Central memory CD4-positive, alpha-beta T cell (primary cell): ENCODE measurements around the gene DHRS1.

Experiments
- DNase-seq: peaks from one replicate; pipeline ENCODE4 v3.0.0; 2022

DHRS1 gene

DNA sequence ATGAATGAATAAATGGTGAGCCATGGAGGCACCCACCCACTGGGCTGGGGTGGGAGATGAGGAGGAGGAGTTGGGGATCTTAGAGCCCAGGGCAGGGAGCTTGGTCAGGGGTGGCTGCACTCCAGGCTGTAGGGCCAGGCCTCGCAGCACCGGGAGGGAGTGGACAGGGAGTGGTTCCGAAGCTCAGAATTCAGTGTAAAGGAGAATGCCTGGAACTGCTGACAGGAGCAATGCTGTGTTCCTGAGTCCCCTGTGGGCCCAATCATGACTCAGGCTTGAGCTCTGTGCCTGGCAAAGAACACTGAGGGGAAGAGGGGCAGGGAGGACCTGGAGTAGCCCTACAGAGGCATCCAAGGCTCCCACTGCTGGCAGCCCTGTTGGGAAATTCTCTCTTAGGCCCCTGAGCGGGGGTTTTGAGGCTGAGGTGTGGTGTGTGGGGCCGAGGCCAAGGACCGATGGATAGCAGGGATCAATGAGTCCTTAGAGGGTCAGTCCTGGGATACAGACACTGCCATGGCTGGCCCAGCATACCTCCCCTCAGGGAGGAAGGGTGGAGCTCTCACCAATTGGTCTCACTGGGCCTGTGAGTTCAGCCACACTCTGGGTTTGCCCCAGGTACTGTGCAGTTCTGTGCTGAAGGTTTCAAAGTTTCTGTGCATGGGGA, 18.7 kb downstream of the DHRS1 start:
- DNase-seq: no peak

DNA sequence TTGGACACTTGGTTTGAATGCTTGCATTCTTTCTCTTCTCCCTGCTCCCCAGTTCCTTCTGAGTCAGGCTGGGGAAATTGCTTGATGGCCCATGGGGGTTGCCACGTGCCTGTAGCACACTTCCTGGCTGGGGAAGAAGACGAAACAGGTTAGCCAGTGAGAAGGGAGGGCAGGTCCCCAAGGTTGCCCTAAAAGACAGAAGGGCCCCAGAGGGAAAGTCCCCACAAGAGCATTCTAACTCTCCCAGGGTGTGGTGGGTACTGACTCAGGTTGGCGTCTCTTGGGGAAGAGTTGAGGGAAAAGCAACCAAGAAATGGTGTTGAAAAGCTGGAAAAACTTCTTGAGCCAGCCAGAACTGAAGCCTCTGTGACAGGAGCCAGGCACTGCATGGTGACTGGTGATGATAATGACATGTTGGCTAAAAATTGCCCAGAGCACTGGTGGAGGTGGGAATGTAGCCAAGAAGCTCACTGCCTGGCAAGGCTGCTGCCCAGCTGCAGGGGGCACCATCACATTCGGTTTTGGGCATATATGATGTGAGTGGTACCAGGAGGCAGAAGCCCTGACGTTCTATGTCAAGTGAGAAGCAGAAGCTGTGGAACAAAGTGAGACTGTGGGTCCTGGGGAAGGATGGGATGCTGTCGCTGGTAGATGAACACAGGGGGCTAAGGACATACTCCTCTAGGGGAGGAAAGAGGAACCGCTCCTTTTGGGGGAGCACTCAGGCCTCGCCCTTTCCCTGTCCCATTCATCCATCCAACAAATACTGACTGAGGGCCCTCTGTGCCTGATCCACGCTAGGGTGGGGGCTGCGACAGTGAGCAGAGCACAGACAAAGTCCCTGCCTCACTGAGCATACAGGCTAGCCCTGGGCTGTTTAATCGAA, 20.0 kb downstream of the DHRS1 start:
- peak; percentile 63 for DNase-seq

DNA sequence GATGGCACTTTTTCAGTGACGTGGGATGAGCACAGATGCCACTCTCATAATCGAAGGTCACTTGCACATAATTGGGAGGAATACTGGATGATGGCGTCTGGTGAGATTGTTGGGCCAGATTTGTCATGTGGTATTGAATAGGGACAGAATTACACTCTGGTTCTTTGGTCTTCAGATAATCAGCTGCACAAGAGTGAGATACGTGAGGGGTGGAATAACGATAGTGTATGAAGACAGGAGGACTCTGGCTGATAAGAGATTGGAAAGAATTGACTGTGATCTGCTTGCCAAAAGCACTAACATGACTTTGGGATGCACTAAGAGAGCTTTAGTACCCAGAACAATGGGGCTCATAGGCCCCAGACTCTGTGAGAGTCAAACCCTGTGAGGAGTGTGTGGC, 21.2 kb downstream of the DHRS1 start:
- DNase-seq: no peak

DNA sequence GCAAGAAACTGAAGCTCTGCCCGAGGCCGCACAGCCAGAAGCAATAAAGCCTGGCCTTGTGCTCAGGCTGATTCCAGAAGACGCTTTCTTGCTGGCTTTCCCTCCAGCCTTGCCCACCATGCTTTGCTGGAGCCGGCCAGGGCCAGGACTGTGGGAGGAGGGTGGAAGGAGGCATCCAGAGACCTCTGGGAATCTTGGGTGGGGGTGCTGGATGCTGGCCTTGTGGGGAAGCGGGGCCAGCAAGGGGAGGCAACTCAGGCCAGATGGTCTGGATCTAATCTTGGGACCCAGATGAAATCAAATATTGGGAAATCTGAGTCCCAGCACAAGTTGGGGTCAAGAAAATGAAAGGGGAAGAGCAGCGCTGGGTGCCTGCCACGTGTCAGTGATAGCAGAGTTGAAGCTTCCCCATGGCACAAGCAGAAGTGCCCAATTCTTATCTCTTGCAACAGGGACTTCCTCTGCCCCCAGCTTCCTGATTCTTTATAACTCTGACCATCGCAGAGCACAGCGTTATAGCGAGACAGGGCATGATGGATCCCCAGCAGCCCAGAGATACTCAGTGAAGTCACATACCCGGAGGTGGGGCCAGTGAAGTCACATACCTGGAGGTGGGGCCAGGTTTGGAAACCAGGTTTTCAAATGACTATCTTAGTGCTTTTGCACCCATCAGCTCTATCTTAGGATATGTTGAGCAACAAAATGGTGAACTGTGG, 21.8 kb downstream of the DHRS1 start:
- no peak for DNase-seq

DNA sequence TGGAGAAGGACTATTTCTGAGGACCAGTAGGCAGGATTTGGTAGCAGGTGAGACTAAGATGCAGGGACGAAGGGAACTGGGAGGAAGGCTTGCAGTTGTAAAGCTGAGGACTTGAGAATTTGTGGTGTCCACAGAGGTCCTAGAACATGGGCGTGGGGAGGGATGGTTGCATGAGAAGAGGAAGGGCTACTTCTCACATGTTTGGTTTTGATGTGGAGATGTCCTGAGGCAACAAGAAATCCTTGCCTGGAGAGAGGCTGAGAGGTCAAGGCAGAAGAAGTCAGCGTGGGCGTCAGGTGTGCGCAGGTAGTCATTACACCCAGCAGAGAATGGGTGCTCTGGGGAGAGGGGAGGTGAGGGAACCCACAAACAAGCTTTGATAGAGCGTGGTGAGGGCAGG, 22.5 kb downstream of the DHRS1 start:
- DNase-seq: no peak

DNA sequence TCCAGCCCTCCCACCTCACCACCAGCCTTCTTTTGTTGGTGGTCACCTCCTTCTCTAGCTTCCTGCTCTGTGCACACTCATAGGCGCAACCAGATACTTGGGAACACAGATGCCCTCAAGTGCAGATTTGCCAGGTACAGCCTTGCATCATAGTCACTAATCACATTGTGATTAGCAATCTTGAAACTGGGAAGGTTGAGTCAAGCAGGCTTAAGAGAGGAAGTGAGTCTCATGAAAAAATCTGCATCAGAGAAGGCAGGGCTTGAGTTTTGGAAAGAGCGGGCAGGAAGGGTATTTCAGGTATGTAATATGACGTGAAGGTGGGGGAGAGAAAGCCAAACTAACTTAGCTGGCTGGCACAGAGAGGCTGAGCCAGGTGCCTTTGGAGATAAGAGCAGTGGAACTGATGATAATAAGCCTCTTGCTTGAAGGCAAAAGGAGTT, 25.5 kb downstream of the DHRS1 start:
- peak; percentile 72 for DNase-seq

DNA sequence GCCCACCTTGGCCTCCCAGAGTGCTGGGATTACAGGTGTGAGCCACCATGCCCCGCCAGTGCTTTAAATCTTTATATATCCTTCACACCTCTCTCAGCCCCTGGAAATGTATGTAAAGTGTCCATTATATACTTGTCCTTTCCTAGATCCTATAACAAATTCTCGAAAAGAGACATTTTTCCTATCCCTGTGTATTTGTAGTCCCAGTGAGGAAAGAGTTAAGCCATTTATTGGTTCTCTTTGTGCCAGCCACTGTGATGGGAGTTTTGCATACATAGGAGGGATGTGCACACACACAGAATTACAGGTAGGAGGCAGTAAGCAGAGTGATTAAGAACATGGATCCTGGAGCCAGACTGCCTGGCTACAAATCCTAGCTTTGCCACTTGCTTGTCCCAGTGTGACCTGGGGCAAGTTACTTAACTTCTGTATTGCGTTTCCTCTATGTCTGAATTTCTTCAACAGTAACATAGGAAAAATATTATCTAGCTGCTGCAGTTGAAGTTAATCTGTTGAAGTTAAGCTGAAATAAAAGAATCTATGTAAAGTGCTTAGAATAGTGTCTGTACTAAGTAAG, 26.1 kb downstream of the DHRS1 start:
- no peak for DNase-seq

DNA sequence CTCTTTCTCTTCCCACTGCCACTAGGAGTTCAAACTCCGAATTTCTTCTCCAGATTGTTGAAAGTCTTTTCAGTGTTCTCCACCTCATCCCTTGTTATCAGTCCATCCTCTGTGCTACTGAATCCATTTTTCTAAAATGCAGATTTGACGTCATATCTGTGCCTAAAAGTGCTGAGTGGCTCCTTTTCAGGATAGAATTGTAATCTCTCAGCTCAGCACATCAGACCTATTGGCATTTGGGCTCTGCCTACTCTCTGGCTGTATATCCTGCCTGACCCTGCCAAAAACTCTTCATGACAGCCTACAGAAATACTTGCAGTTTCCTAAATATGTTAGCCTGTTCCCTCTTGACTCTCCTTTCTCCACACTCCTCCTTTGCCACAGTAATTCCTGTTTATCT, 27.1 kb downstream of the DHRS1 start:
- no peak for DNase-seq

DNA sequence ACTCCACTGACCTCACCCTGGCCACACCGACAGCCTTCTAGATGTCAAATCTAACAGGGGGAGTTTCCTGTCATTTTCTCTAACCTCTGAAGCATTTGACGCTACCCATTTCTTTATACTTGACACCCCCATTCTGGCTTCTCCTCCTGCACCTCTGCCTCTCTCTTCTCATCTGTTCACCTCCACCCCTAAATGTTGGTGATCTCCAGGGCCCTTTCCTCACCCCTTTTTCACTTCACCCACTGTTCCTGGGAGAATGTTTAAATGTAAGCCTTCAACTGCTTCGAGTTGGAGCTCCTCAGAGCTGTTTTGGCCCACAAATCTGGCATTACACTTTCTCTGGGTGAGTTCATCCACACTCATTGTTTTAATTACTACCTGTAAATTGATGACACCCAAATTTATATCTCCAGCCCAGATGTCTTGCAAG, 27.7 kb downstream of the DHRS1 start:
- DNase-seq: no peak

DNA sequence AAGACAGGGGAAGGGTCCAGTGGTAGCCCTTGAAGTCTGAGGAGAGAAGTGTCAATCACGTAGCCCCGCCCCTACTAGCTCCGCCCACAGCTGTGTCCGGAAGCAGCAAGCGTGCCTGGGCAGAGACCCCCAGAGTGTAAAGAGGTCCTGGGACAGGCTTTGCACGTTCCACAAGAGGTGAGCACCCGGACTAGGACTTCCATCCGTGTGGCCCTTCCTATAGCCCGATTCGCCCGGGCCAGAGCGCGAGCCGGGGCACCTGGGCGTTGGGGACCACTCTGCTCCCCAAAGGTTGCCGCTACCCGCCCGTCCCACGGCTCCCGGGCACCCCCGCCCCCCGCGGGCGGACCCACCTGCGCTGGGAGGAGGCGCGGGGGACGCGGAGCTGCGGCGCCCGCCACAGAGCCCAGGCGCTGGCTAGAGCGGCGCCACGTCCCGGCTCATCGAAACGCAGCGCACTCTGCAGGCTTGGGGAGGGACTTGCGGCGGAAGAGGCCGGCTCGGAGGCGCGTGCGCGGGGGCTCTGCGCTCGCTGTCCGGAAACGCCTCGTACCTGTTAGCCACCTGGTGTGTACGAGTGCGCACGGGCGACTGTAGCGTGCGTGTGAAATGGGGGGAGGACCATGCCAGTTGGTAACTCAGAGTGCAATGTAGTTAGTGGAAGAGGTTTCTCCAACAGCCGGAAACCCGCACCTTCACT, 28.3 kb downstream of the DHRS1 start, which contains the start of gene RABGGTA:
Gene RABGGTA (minus strand): TSS at position 464 of the 700 bp plus-strand sequence. CDS start 482 bp downstream, outside the sequence.
- DNase-seq: peak; percentile 96

DNA sequence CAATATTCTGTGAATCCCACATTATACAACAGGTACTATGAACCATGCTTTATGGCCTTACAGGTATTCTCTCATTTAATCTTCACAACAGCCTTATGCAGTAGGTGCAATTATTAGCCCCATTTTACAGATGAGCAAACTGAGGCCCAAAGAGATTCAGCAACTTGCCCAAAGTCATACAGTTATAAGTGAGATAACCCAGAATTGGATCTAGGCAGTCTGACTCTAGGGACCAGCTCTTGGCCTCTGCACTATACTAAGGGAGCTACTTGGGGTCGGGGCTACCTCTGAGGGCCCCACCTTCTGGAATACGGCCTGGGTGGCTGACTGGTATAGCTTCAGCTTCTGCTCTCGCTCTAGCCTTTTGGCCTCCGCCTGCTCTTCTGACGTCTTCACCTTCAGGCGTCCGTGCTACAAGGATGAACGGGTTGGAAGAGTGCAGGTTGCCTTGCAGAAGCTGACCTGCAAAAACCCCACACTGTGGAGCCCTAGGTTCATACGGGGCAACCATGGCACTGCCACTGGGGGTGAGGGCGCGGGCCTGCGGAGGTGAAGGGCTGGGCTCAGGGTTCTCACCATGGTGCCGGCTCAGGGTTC, 28.9 kb downstream of the DHRS1 start:
- no peak for DNase-seq

DNA sequence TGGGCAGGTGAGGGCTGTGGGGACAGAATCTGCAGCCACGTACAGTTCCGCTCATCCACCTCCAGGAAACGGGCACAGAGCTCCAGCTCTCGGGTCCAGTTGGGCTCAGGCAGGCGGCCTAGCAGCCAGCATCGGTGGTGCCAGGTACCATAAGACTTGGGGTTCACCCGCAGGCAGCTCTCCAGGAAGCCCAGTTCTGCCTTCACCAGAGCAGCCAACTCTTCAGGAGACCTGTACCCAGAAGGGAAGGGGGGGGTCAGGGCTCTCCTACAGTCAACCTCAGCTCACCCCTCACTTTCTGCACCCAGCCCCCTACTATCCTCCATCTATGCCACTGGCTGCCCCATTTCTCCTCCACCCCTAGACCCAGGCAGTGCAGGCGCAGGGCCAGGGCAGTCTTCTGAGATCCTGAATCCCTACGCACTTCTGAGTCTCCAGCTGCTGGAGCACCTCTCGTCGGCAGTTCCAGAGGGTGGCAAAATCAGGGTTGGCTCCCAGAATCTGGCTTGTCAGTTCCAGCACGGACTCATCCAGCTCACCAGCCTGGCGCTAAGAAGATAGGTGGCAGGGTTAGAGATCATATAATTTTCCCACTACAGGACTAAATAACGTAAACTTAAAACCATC, 29.6 kb downstream of the DHRS1 start:
- DNase-seq: no peak

DNA sequence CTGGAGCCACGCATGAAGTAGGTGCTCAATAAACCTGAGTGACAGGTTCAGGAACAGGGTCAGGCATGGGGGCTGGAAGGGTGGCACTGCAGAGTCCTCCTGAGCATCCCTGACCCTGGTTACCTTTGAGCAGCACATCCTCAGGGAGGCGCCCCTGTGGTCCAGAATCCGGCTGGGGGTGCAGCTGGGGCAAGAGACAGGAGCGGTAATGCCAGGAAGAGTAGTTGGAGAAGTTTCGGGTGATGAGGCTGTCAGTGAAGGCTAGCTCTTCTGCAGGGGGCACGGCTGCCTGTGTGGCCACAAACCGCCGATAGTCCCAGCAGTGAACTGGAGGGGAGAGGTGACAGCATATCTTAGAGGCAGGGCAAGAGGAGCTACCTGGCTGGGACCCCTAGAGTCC, 30.2 kb downstream of the DHRS1 start:
- DNase-seq: no peak

DNA sequence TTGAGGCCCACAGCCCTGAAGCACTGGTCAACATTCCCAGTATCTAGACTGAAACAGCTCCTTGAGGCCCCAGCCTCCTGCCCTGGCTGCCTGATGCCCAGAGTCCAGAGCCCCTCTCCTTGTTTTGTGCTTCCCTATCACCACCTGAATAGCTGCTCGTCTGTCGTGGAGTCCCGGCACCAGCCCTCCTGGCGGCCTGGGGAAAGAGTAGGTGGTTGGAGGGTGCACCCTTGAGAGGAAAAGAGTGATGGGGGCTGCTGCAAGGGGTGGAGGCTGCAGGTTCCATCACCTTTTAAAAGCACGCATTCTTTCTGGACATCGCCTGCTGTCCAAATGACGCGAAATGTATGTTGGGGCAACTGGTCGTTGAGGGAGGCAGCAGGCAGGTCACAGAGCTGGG, 31.4 kb downstream of the DHRS1 start:
- no peak for DNase-seq

DNA sequence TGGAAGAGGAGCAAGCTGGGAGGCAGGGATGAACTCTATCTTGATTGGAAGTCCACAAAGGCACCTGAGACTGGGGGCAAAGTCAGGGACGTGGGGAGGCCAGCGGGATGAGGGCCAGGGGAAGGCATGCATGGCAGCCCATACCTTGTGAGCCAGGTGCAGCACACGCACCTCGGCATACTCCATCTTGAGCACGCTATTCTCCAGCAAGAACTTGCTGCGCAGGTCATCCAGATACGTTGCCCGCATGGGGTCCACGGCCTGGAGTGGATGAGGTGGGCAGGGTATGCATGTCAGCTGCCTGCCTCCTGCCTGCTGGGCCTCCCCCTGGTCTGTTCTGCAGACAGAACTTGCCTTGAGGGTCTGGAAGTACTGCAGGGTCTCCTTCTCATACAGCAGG, 32.1 kb downstream of the DHRS1 start:
- DNase-seq: no peak

DNA sequence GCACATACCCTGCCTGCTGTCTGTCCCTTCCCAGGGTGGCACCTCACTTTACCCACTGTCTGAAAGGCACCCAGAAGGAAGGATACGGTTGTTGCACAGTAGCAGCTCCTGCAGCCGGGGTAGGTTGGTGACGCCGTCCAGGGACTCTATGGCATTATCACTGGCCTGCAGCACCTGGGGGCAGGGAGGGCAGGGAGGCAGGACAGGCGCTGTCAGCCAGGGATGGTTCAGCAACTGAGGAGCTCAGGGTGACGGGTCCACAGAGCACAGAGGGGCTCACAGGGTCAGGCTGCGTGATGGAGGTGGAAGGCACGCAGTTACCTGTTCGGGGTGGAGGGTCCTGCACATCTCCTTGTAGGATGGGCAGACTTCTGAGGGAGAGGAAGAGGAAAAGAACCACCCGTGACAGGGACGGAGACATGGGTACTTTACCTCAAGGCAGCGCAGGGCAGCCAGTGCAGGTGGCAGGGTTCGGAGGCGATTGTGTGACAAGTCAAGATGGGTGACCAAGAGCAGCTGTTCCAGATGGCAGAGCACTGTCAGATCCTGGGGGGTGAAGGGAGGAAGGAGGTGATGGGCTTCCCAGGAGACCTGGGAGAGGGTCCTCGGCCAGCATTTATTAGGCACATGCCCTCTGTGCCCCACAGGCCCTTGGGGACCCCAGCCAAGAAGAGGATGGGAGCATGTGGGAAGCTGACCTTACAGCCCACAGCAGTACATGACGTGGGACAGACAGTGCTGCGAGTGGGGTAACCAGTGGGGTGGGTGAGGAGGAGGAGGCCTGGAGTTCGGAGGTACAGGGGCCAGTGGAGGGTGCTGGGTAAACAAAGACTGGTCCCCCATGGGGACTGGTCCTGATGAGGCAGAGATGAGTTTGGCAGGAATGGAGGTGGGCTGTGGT, 33.0 kb downstream of the DHRS1 start:
- no peak for DNase-seq

DNA sequence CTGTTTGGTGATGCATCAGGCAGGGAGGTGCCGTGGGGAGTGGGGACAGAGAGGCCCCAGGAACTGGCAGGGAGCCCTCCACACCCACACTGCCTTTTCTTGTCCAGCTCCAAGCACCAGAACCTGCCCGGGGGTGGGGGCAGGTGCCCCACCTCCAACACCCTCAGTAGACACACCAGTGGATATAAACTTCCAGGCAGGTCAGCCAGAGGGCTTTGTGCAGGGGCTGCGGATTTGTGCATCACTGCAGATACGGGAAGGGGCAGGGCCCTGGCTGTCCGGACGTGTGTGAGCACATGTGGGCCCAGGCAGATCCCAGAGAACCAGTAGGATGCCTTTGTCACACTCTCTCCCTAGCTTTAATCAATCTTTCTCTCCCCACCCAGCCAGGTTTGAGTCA, 35.3 kb downstream of the DHRS1 start:
- DNase-seq: no peak

DNA sequence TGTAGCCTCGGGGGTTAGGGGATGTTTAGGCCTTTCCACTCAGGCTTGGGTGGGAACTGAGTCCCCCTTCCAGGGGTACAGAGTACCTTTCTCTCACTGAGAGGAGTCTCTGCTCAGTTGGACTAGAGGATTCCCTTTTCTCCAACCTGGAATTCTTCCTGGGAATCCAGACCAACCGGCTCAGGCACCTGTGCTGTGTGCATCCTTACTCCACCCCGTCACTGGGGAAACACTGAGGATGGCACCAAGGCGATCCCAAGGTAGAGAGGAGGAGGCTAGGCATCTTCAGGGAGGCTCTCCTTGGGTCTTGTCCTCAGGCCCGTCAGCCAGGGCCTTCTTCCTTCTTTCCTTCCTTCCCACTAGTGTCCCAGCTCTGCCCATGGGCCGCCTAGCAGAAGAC, 35.7 kb downstream of the DHRS1 start:
- DNase-seq: no peak

DNA sequence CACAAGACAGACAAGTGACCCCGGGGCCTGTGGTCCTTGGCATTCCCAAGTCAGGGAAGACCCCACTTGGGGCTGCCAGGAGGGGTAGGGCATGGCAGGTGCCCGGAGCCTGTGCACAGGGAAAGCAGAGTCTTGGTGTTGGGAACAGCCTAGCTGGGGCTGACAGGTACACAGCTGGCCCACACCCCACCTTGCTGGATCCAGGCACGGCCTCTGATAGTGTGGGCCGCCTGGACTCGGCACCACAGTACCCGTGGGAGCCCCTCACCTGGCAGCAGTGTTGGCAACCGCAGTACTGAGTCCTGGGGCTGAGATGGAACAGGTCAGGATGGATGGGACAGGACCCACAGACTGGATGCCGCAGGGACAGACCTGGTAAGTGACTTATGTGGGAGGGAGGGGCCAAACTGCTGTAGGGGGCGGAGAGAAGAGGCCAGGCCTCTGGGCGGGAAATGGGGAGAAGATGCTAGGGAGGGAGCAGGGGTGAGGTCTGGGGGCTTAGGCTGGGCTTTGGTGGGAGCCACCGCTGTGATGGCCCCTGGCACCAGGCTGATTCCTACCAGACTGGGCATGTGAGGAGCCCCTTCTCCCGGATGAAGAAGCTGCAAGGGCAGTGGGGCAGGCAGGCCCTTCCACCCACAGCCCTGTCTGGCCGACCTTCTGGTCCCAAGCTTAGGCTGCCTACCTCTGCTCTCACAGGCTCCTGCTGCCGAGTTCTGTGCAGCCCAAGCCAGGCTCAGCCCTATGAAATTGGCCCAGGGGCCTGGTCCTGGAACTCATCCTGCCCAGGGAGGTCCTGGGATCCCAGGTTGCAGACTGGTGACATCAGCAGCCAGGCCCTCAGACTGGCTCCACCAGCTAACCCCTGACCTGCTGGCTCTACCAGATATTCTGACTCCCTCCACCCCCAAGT, 36.5 kb downstream of the DHRS1 start, which contains the start of gene TGM1:
Gene TGM1 (minus strand): TSS at position 357 of the 913 bp plus-strand sequence. CDS start 825 bp downstream, outside the sequence.
- no peak for DNase-seq
